NB4 (cell line): ENCODE measurements around the gene UROC1.

ENCODE experiments used
- DNase-seq: peaks from one replicate; pipeline ENCODE4 v3.0.0; 2010; ENCODE audit warnings: low read depth
- H3K4me3 ChIP-seq: one replicate; pipeline ENCODE4 v1.5.1; 2011; ENCODE audit warnings: mild to moderate bottlenecking, low read depth, low read length, moderate library complexity
- CTCF ChIP-seq: IDR thresholded peaks from one replicate; pipeline ENCODE4 v1.5.1; 2012; ENCODE audit warnings: low read depth, low read length
- MAX ChIP-seq: IDR thresholded peaks from 2 replicates; pipeline ENCODE4 v1.6.1; 2011; ENCODE audit warnings: low read depth, low read length
- MYC ChIP-seq: IDR thresholded peaks from 2 replicates; pipeline ENCODE4 v1.6.1; 2011; ENCODE audit warnings: low read depth, low read length
- POLR2A ChIP-seq: IDR thresholded peaks from 2 replicates; pipeline ENCODE4 v1.6.1; 2011; ENCODE audit warnings: mild to moderate bottlenecking; ENCODE audit not compliant: insufficient read length; ENCODE audit errors: extremely low read depth

Gene UROC1

GRCh38 chr3:126434931-126435411 lies 82.6 kb downstream of the UROC1 start:
- TF ChIP-seq POLR2A (no peak), CTCF (no peak), MYC (no peak), MAX (no peak)
- DNase-seq: no peak
- no peak overlapping the region for H3K4me3 ChIP-seq

- no peak overlapping the region for H3K4me3 ChIP-seq
- DNase-seq: no peak
Observed at GRCh38 chr3:126434264-126434590, 83.3 kb downstream of the UROC1 start.

GRCh38 chr3:126433496-126434263 lies 83.9 kb downstream of the UROC1 start:
- no peak for DNase-seq

More at GRCh38 chr3:126434264-126434590, 83.3 kb downstream of the UROC1 start:
- TF ChIP-seq MYC: no peak
- TF ChIP-seq POLR2A: no peak
- no peak for TF ChIP-seq CTCF
- no peak for TF ChIP-seq MAX

GRCh38 chr3:126433105-126433430 lies 84.5 kb downstream of the UROC1 start:
- TF ChIP-seq MYC: no peak
- no peak for TF ChIP-seq CTCF
- TF ChIP-seq MAX: no peak
- no peak for TF ChIP-seq POLR2A
- no peak for DNase-seq
- no peak overlapping the region for H3K4me3 ChIP-seq

More at GRCh38 chr3:126433496-126434263, 83.9 kb downstream of the UROC1 start:
- H3K4me3 ChIP-seq: no peak overlapping the region
- TF ChIP-seq CTCF (no peak), MYC (no peak), POLR2A (no peak), MAX (no peak)

- DNase-seq: no peak
- no peak overlapping the region for H3K4me3 ChIP-seq
- TF ChIP-seq MYC (no peak), CTCF (no peak), POLR2A (no peak), MAX (no peak)
Observed at GRCh38 chr3:126432361-126433104, 85.0 kb downstream of the UROC1 start.
